Measurements from ENCODE around the gene NRDE2. TPM values are rescaled to one million over a fixed set of nuclear protein-coding genes. Genes with fewer than 3 reads are reported as not detected.

The NRDE2 gene
- total and polyA plus RNA-seq, 2 experiments from 2014 or later, result 7.9 to 13.1 TPM

GRCh38 chr14:90319634-90320541, 11.9 kb downstream of the NRDE2 start:
- Histone ChIP-seq H3K9me3 (ENCODE audit: low read depth) (no peaks in the 10 kb centered on the region), H3K27ac (no peak overlapping the region), H3K36me3 (peaks cover 18% of the 10 kb centered on the region), H3K4me3 (no peak overlapping the region), H3K4me1 (ENCODE audit: low read depth) (no peaks in the 10 kb centered on the region), H3K27me3 (no peaks in the 10 kb centered on the region)
- no peak for TF ChIP-seq CTCF (IDR thresholded peaks at IDR 0.05; ENCODE audit: low read depth, low read length)
- DNase-seq (ENCODE audit: low read depth in 1 of 2, low spot score in 1 of 2), result no peak

GRCh38 chr14:90319173-90319572, 12.6 kb downstream of the NRDE2 start:
- Histone ChIP-seq H3K4me3 (no peak overlapping the region), H3K4me1 (ENCODE audit: low read depth) (no peaks in the 10 kb centered on the region), H3K36me3 (peaks cover 18% of the 10 kb centered on the region), H3K27me3 (no peaks in the 10 kb centered on the region), H3K9me3 (ENCODE audit: low read depth) (no peaks in the 10 kb centered on the region), H3K27ac (no peak overlapping the region)
- no peak for TF ChIP-seq CTCF (IDR thresholded peaks at IDR 0.05; ENCODE audit: low read depth, low read length)
- DNase-seq (ENCODE audit: low read depth in 1 of 2, low spot score in 1 of 2), result no peak

- no peak for TF ChIP-seq CTCF (IDR thresholded peaks at IDR 0.05; ENCODE audit: low read depth, low read length)
- no peaks in the 10 kb centered on the region for H3K27me3 ChIP-seq
- H3K4me3 ChIP-seq, result no peak overlapping the region
- no peak for DNase-seq (ENCODE audit: low read depth in 1 of 2, low spot score in 1 of 2)
- no peak overlapping the region for H3K27ac ChIP-seq
- H3K9me3 ChIP-seq (ENCODE audit: low read depth), result no peaks in the 10 kb centered on the region
- peaks cover 18% of the 10 kb centered on the region for H3K36me3 ChIP-seq
- H3K4me1 ChIP-seq (ENCODE audit: low read depth), result no peaks in the 10 kb centered on the region
Observed at GRCh38 chr14:90318016-90318415, 13.7 kb downstream of the NRDE2 start.

GRCh38 chr14:90317286-90317685, 14.5 kb downstream of the NRDE2 start:
- no peak for DNase-seq (ENCODE audit: low read depth in 1 of 2, low spot score in 1 of 2)

GRCh38 chr14:90308561-90308960, 23.2 kb downstream of the NRDE2 start:
- TF ChIP-seq CTCF (IDR thresholded peaks at IDR 0.05; ENCODE audit: low read depth, low read length), result no peak
- Histone ChIP-seq H3K27me3 (no peaks in the 10 kb centered on the region), H3K27ac (no peak overlapping the region), H3K36me3 (peaks cover 19% of the 10 kb centered on the region), H3K4me1 (ENCODE audit: low read depth) (no peaks in the 10 kb centered on the region), H3K4me3 (no peak overlapping the region), H3K9me3 (ENCODE audit: low read depth) (no peaks in the 10 kb centered on the region)
- DNase-seq (ENCODE audit: low read depth in 1 of 2, low spot score in 1 of 2), result no peak

More at GRCh38 chr14:90317286-90317685, 14.5 kb downstream of the NRDE2 start:
- Histone ChIP-seq H3K36me3 (peaks cover 20% of the 10 kb centered on the region), H3K27ac (no peak overlapping the region), H3K4me3 (no peak overlapping the region), H3K27me3 (no peaks in the 10 kb centered on the region), H3K4me1 (ENCODE audit: low read depth) (no peaks in the 10 kb centered on the region), H3K9me3 (ENCODE audit: low read depth) (no peaks in the 10 kb centered on the region)
- TF ChIP-seq CTCF (IDR thresholded peaks at IDR 0.05; ENCODE audit: low read depth, low read length), result no peak
